Neutrophil (primary cell): Measurements from ENCODE around the gene MAP2K7.

Source experiments
- H3K27ac ChIP-seq: fragments of 200-600 bp; sonication (generic); 2 replicates; pipeline ENCODE4 v1.5.1; 2016; ENCODE audit warnings: mild to moderate bottlenecking, moderate library complexity
- H3K27me3 ChIP-seq: fragments of 200-600 bp; sonication (generic); 2 replicates; pipeline ENCODE4 v1.6.0; 2016; ENCODE audit warnings: mild to moderate bottlenecking
- H3K36me3 ChIP-seq: fragments of 200-600 bp; sonication (generic); 2 replicates; pipeline ENCODE4 v1.5.1; 2017
- H3K4me1 ChIP-seq, 2 experiments: fragments of 200-600 bp in 1 of 2; sonication (generic) in 1 of 2; 1 replicate in 1 of 2; 2 replicates in 1 of 2; pipeline versions ENCODE4 v1.5.1 to v1.6.1; 2013 to 2016; ENCODE audit warnings: low read depth in 1 of 2, low read length in 1 of 2, mild to moderate bottlenecking in 1 of 2, moderate library complexity in 1 of 2; ENCODE audit not compliant: control insufficient read depth in 1 of 2, insufficient read depth in 1 of 2
- H3K4me3 ChIP-seq, 2 experiments: fragments of 200-600 bp in 1 of 2; sonication (generic) in 1 of 2; 1 replicate in 1 of 2; 2 replicates in 1 of 2; pipeline ENCODE4 v1.5.1; 2013 to 2016; ENCODE audit warnings: low read depth in 1 of 2, low read length in 1 of 2, mild to moderate bottlenecking in 1 of 2, moderate library complexity in 1 of 2
- H3K9me3 ChIP-seq: fragments of 200-600 bp; sonication (generic); 2 replicates; pipeline ENCODE4 v1.5.1; 2016
- TF ChIP-seq, protein P1 (sequence below): fragments of 200-600 bp; sonication (generic); IDR thresholded peaks from 2 replicates; pipeline ENCODE4 v1.5.1; 2016; ENCODE audit warnings: antibody characterized with exemption

The MAP2K7 gene

DNA sequence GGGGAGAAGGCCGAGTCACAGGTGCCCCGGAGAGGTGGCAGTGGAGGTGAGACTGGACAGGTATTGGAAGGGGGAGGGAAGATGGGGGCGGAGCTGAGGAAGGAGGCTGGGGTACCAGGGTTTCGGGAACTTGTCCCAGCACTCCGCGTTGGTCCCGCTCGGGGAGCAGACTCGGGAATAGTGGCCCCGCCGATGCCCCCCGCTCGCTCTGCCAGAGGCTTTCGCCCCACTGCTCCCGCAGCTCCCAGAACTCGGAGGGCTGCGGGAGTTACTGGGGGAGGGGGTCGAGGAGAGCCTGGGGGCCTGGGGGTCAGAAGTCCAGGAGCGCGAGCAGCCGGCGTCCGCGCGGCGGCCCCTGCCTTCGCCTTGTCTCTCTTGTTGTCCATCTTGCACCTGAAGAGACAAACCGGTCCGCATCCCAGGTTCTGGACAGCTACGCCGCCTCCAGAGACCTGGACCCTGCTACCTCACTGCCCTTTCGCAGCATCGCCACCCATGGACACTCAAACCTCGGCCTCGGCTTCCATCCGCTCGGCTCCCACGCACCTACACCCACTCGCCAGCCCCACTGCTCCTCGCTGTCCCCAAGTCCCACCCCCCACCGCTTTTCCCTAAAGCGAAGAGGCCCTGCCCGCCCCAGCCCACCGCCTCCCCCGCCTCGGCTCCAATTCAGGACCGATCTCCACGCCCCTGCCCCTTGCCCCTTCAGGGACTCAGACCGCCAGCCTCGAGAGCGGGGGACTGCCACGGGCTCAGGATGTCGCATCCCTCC, 30.2 kb upstream of the MAP2K7 start:
- TF ChIP-seq, protein P1, sequence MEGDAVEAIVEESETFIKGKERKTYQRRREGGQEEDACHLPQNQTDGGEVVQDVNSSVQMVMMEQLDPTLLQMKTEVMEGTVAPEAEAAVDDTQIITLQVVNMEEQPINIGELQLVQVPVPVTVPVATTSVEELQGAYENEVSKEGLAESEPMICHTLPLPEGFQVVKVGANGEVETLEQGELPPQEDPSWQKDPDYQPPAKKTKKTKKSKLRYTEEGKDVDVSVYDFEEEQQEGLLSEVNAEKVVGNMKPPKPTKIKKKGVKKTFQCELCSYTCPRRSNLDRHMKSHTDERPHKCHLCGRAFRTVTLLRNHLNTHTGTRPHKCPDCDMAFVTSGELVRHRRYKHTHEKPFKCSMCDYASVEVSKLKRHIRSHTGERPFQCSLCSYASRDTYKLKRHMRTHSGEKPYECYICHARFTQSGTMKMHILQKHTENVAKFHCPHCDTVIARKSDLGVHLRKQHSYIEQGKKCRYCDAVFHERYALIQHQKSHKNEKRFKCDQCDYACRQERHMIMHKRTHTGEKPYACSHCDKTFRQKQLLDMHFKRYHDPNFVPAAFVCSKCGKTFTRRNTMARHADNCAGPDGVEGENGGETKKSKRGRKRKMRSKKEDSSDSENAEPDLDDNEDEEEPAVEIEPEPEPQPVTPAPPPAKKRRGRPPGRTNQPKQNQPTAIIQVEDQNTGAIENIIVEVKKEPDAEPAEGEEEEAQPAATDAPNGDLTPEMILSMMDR, result no peak
- no peak overlapping the region for H3K4me3 ChIP-seq
- H3K36me3 ChIP-seq, result no peaks in the 10 kb centered on the region
- H3K27me3 ChIP-seq, result peaks cover 85% of the 10 kb centered on the region
- peaks cover 30 to 36% of the 10 kb centered on the region in 2 experiments for H3K4me1 ChIP-seq
- H3K9me3 ChIP-seq, result no peaks in the 10 kb centered on the region
- H3K27ac ChIP-seq, result no peak overlapping the region

DNA sequence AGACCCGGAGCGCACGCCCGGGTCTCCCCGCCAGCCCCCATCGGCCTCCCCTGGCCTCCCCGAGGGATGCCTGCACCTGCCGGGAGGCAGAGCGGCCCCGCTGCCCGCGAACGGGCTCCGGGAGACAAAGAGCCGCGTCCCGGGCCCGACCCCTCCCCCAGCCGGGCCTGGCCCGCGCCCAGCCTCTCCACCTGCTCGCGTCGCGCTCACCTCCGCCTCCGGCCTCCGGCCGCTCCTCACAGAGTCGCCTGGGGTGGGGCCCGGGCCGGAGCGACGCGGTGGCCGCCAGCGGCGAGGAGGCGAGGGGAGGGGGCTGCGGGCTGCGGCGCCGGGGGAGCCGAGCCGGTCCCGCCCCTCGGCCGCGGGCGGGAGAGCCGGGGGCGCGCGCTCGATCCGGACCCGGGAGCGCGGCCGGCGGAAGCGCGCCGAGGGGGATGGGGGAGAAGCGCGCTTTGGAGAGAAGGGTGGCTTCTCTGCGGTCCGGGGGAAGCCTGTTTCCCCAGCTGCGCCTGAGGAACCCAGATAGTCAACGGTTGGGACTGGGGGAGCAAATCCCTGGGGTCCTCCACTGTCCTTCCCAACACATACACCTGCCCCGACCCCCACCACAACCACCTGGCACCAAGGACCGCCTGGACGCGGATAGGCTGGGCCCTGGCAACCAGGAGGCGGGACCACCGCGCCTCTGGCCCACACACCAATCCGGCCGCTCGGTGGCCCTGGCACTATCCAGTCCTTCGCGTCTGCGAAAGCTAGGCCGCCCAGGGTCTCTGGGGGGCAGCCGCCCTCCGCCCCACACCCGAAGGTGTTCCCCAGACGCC, 29.4 kb upstream of the MAP2K7 start, which contains the start of gene PRR36:
Gene PRR36 (minus strand): TSS at position 315 of the 821 bp plus-strand sequence. CDS start 701 bp downstream, outside the sequence.
- H3K27me3 ChIP-seq, result peaks cover 77% of the 10 kb centered on the region
- TF ChIP-seq, protein P1, result no peak
- H3K4me1 ChIP-seq, result peaks cover 22 to 28% of the 10 kb centered on the region in 2 experiments
- H3K9me3 ChIP-seq, result no peaks in the 10 kb centered on the region
- H3K36me3 ChIP-seq, result no peaks in the 10 kb centered on the region
- no peak within 1 kb of the TSS for H3K4me3 ChIP-seq
- H3K27ac ChIP-seq, result no peak within 1 kb of the TSS

DNA sequence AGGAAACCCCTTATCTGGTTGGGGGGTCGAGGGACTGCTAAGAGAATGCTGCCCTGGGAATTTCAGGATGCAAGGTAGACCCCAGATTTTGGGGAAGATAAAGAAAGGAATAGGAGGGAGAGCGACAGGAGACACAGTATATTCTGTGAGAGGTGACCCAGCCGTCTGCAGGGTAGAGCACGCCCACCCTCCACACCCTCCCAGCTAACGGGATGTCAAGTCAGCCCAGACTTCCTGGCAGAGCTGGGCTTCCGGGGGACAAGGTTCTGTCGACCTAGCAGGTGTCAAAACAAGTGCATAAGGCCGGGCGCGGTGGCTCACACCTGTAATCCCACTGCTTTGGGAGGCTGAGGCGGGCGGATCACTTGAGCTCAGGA, 28.8 kb upstream of the MAP2K7 start:
- H3K36me3 ChIP-seq, result no peaks in the 10 kb centered on the region
- H3K4me3 ChIP-seq, result no peak overlapping the region
- TF ChIP-seq, protein P1, result no peak
- H3K9me3 ChIP-seq, result no peaks in the 10 kb centered on the region
- H3K27ac ChIP-seq, result no peak overlapping the region
- H3K27me3 ChIP-seq, result peaks cover 71% of the 10 kb centered on the region
- peaks cover 18 to 22% of the 10 kb centered on the region in 2 experiments for H3K4me1 ChIP-seq

DNA sequence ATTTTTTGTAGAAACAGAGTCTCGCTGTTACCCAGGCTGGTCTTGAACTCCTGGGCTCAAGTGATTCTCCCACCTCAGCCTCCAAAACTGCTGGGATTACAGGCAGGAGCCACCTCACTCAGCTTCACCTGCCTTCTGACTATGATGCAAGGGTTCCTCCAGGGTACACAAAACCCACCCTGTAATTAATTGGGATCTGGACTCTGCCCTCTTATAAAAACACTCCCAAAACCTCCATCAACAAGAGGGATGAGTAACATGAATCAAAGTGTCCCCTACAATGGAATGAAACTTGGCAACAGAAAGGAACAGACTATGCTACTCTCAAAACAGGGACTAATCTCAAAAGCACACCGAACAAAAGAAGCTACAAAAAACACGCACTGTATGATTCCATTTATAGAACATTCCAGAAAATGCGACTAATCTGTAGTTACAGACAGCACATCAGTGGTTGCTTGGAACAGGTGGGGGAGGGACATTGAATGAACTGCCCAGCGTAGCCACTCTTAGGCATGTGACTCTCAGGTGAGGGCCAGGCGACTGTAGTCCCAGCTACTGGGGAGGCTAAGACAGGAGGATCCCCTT, 26.3 kb upstream of the MAP2K7 start:
- H3K9me3 ChIP-seq, result no peaks in the 10 kb centered on the region
- TF ChIP-seq, protein P1, result no peak
- peaks cover 1 to 2% of the 10 kb centered on the region in 2 experiments for H3K4me1 ChIP-seq
- H3K4me3 ChIP-seq, result no peak overlapping the region
- H3K36me3 ChIP-seq, result no peaks in the 10 kb centered on the region
- H3K27ac ChIP-seq, result no peak overlapping the region
- peaks cover 64% of the 10 kb centered on the region for H3K27me3 ChIP-seq

DNA sequence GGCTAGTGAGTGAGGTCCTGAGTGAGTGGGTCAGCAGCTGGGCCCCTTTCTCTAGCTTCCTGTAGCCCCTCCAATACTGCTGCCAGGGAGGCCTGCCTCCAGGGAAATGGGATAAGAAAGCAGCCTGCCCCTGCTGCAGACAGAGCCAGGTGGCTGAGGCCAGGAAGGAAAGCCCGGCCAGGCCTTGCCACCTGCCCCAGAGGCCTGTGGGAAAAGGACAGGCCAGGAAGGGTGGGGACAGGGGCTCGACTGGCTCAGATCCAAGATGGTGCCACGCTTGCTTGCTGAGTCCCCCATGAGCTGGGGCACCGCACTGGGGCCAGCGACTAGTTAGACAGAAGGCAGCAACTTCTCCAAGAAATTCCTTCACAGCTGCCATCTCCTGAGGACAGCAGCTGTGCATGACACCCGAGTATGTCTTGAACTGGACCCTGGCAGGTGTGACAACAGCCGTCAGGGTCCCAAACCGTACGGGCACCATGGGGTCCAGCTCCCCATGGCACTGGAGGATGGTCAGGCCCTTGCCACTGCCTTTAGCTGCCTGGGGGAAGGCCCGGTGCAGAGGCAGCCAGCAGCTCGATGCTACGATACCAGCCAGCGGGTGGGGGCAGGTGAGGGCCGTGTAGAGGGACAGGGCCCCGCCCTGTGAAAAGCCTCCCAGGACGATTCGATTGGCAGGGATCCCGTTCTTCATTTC, 24.4 kb upstream of the MAP2K7 start:
- peaks cover 45% of the 10 kb centered on the region for H3K27me3 ChIP-seq
- H3K4me1 ChIP-seq, result no peaks in the 10 kb centered on the region
- no peaks in the 10 kb centered on the region for H3K9me3 ChIP-seq
- TF ChIP-seq, protein P1, result no peak
- no peaks in the 10 kb centered on the region for H3K36me3 ChIP-seq
- H3K27ac ChIP-seq, result no peak overlapping the region
- H3K4me3 ChIP-seq, result no peak overlapping the region
